NCI-H524 treated with DMSO at 0.1 percent for 48 hours (cell line): Measurements from ENCODE around the gene ACVR1.
"Not testable (repeated sequence)": the region's sequence is repeated elsewhere in the genome, so short reads cannot be mapped to it uniquely, and the experiment has no call there.

Source experiments
- DNase-seq: peaks from one replicate; lab custom pipeline; 2025; lab: John Stamatoyannopoulos, UW

Gene ACVR1

DNA sequence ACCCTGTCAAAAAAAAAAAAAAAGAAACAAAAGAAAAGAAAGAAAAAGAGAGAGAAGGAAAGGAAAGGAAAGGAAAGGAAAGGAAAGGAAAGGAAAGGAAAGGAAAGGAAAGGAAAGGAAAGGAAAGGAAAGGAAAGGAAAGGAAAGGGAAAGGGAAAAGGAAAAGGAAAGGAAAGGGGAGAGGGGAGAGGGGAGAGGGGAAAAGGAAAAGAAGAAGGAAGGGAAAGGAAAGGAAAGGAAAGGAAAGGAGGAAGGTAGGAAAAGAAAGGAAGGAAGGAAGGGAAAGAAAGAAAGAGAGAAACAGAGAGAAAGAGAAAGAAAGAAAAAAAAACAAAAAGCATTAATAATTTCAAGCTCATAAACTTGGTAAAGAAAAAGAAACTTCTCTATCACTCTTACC lies 49.5 kb downstream of the ACVR1 start:
- not testable (repeated sequence) for DNase-seq

DNA sequence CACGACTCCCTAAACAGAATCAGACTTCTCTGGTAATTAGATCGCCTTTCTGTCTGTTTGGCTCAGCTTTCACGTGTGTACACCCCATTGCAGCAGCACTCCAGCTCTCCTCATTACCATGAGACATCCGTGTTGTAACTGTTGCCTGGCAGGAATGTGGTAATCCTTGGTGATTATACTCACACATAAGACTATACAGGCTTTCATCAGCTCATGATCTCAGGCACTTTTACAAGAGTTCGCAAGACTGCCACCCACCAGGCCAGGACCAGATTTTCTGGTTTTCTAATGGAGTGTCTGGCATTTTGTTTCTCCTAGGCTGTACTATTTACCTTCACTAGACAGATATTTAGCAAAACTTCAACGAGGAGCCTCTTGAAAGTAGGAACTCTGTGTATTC lies 50.2 kb downstream of the ACVR1 start:
- peak; percentile 39 for DNase-seq

DNA sequence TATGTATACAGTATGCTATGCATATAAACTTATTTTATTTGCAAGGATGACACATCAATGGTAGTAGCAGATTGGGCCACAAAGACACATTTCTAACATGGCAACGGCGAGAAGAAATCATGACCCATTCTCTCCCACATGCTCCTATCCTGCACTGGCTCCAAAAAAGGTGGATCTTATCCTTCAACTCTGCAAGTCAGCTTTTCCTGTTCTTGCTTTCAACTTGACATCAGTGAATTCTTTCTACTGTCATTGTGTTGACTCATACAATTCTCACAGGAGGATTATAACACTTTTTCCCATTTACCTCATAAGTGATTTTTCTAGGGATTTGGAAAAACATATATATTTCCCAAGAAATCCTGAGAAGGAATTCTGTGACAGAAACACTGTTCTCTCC lies 53.1 kb downstream of the ACVR1 start:
- DNase-seq = no peak

DNA sequence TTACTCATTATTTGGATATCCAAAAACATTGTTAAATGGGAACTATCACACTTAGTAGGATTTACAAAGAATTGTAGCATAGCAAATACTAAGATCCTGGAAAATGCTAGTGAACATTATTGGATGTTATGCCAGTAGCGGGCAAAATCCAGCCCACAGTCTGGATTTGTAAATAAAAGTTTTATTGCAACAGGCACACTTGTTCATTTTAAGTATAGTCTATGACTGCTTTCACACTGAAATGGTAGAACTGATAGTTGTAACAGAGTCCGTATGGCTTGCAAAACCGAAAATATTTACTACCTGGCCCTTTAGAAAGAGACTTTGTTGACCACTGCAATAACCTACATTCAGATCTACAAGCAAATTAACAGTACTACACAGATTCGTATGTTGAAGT lies 53.6 kb downstream of the ACVR1 start:
- DNase-seq = no peak

DNA sequence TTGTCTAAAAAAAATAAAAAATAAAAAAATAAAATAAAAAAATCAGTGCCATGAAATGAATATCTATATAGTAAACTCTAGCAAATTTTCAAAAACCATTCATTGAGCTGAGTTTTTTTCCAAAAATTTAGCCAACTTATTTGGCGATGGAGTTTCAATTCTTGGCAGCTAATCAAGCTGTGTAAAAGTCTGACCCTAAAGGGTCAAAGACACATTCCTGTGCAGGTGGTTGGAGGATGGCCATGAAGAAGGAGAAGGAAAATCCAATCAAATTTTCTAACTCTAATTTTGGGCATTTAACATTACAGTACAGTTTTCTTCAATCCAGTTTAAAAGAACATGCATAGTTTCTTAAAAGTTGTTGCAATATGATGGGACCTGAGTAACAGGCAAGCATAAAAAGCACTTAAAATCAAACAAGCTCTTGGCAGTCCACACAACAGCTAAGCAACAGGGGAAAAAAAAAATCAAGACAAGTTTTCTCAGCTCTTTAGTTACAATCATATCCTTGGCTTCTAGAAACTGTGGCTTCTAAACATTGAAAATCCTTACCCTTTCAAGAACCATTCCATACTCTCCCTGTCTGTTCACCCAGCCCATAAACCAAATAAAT lies 54.5 kb downstream of the ACVR1 start:
- no peak for DNase-seq

DNA sequence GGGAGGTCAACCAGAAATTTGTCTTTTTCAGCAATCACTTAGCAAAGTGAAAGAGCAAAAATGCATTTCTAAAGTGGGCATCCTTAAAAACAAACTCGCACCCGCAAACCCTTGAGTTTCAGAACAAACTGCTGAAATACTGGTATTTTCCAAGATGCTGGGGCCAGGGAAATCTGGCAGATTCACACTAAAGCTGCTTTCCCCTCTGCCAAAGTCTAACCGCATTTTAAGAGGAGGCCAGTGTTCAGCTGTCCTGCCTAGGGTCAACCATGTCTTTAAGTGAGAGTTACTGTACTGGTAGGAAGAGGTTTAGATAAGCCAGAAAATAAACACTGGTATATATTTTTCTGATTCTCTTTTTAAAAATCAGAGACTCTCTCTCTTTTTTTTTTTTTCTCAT lies 55.9 kb downstream of the ACVR1 start:
- DNase-seq = no peak

DNA sequence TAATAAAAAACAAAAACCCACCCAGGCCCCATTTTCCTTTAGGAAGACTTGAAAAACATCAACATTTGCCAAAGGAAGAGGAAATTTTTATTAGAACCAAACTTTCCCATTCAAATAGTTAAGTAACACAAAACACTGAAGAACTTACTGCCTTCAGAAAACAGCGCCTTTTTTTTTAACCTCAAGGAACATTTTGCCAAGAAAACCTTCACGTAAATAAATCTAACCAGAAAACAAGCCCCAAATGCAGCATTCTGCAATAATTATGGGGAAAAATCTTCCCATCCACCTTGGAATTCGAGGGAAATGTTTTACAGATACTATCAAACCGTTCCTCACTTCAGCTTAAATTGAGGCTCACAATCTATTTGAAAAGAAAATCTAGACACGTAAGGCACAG lies 56.4 kb downstream of the ACVR1 start:
- DNase-seq = no peak

DNA sequence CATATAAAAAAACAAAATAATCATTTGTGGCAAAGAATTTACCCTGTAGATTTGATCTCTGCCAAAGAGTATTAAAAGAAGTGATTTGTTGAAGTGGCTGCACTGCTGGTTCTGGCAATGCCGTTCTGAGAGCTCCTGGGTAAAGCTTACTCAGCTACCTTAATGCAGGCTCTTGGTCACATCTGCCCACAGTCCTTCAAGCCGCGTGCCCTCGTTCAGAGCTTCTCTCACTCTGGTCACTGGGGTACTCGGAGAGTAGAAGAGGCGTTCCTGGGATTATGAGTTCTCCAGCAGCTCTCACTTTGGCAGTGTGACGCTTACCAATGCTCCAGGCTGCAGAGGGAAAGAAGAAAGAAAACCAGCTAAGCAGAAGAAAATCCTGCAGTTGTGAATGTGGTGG lies 57.9 kb downstream of the ACVR1 start:
- DNase-seq = no peak

DNA sequence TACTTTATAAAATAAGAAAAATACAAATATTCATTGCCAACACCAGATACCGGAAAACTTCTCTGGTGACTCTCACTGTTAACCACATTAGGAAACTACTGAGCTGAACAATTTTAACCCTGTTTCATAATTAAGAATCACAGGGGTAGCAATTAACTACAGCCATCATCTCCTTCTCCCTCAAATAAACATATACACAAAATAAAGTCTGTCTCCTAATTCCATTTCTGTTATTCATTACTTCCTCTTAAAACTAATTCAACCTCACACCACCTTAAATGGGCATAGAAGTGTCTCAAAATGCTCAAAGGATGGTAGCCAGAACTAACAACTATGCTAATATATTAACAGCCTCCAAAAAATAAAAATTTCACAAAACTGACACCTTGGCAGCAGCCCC lies 60.7 kb downstream of the ACVR1 start:
- no peak for DNase-seq

DNA sequence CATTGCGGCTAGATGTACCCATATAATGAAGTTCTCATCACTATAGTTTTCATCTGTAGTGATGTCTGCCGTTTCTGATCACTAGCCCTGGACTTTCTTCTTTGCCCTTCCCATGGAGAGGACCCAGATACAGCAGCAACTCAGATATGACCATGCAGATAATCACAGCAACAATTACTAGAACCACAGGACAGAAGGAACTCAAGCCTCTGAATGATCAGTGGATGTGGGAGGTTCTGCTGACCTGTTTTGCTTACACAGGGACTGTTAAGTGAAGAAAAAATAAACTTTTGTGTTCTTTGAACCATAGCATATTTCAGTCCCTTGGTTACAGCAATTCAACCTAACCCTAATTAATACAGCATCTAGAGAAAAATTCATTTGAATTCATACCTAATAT lies 62.7 kb downstream of the ACVR1 start:
- DNase-seq = no peak

DNA sequence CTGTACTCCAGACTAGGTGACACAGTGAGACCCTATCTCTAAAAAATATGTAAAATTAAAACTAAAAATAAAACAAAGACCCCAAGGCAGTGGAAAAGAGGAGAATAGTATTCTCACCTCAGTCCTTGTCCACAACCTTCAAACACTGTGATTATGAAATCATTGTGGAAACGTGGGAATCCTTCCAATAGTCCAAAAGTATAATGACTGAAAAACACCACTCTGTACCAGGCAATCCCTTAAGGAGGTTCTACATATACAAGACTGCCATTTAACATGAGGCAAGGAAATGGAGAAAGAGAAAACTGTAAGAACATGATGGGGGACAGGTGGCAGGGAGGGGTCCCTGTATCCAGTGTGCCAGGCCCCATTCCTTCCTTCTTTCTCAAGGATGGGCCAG lies 66.1 kb downstream of the ACVR1 start:
- DNase-seq = no peak

DNA sequence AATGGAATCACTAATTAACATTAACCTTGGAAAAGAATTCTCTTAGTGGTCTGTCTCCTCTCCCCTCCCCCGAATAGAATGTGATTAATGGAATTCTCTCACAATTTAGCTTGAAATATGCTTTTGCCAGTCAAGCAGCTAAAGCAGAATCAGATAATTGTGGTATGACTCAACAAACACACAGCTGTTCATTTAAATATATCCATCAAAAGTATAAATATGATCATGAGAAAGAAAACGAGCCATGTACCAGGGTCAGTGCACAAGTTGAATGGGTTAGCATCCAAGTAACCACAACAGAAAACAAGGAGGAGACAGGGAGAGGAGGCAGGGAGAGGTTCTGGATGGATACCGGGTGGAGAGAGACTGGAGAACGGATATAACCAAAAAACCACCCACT lies 66.9 kb downstream of the ACVR1 start:
- no peak for DNase-seq

DNA sequence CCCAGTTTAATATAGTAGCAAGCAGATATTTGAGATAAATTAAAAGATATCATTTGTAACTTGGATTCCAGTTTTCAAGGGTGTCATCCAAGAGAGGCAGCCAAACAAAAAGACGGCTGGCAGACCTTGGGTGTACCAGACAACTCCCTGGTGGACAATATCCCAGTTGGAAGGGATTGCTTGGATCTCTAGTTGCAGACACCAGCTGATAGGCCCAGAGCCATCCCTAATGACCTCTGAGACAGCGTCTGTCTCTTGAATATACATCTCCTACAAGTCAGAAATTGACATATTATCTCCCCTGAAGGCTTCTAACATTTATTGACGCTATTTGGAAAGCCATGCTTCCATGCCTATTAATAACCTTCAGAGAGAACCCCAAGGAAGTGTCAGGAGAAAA lies 67.7 kb downstream of the ACVR1 start:
- DNase-seq = no peak

DNA sequence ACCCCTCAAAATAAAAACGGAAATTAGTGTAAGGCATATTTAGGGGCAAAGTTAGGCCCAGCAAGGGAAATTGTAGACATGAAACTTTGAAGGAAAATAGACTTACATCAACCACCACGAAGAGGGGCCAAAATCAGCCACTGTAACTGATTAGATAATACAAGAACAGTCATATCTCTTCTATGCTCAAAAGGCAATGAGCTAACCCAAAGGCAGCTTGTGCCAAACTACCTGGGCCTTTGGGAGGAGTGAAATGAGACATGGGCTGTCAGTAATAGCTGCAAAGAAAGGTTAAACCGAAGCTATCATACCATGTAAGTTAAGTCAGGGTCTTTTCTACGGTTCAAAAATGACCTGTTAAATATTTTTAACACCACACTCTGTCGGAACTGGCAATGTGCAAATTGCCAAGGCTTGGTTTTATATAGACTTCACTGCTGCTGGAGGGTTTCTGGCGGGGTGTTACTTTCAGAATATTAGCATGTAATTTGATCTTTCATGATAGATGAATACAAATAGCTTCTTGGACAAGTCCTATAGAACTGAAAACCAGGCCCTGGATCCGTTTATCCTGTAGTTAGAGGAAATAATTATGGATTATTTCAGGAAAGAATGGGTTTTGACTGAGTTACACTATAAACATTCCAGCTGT lies 69.6 kb downstream of the ACVR1 start:
- no peak for DNase-seq

DNA sequence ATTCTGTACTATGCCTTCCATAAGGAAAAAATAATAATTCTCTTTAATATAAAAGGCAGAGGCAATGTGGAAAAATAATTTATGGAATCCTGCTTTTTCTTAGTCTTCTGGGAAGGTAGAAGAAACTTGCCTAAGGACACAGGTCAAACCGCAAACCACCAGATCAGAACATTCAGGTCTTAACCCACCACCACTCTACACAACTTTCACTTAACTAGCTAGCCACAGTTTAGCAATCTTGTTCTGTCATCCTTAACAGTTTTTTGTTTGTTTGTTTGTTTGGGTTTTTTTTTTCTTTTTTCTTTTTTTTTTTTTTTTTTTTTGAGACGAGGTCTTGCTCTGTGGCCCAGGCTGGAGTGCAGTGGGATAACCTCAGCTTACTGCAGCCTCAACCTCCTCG lies 70.6 kb downstream of the ACVR1 start:
- DNase-seq = no peak

DNA sequence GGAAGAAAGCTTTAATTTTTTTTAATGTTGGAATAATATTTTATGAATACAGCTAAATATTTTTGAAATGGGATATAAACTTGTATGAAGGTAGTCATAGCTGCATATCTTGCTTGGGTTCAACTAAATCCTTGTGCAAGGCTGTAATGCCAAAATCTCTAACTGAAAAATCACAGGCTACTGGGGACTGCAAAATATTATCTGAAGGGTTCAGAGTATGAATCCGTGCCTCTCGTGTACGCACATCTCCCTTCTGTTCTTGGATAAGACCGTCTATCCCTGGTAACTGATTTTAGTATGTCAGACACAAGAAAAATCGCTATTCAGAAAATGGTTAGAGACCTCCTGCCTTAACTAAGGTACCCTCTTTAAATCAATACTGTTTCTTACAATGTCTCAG lies 71.8 kb downstream of the ACVR1 start:
- DNase-seq = no peak

DNA sequence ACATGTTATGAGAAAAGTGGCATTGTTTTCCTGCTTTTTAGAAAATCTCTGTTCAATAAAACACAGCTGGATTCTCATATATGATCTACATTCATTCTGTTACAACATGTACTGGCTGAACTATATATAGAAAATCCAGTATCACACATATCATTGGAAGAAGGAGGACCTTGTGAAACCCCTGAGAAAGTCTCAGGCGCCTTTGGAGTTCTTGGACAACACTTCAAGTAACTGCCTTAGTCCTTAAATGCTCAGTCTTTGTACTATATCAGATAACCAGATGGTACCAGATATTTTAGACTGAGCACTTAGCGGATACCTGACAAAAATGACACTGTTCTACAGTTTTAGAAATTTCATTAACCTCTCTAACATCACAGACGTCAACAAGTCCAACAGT lies 72.2 kb downstream of the ACVR1 start:
- no peak for DNase-seq

DNA sequence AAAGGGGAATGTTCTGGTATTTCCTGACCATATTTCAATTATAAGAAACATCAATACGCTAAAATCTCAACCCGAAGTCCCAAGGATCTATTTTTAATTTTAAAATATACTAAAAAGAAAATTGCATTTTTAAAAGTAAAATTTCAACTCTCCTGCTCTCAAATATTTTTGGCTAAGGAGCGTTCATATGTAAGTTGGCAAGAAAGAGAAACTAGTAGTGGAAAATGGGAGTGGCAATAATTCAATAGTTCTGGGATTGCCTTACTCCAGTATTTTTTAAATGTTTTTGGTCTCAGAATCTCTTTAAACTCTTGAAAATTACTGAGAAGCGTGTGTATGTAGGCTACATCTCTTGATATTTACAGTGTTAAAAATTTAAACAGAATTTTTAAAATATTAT lies 72.7 kb downstream of the ACVR1 start:
- DNase-seq = no peak

DNA sequence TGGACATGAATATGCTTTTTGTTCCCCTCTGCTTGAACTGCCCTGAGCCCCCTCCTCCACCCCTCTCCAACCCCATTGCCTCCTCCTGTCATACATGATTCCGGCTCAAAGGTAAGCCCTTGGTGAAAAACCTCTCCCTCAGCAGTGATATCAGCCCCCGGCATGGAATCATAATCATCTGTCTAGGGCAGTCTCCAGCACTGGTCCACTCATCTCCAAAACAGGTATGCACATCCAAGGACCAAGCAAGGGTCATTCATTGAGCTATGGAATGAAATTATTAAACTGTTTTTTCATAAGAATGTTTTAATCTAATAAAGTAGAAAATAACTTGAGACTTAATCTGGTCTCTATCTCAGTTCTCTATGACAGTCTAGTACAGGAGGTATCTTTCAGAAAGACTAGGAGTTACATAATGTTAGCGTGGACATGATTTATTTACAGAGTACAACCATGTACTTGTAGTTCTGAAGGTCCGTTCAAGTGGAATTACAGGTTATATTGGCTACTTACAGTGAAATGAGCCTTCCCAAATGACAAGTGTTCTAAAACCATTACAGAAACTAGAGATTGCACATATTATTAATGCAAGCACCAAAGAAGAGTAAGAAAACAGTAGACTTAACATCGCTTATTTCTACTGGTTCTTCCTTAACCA lies 75.2 kb downstream of the ACVR1 start:
- no peak for DNase-seq

DNA sequence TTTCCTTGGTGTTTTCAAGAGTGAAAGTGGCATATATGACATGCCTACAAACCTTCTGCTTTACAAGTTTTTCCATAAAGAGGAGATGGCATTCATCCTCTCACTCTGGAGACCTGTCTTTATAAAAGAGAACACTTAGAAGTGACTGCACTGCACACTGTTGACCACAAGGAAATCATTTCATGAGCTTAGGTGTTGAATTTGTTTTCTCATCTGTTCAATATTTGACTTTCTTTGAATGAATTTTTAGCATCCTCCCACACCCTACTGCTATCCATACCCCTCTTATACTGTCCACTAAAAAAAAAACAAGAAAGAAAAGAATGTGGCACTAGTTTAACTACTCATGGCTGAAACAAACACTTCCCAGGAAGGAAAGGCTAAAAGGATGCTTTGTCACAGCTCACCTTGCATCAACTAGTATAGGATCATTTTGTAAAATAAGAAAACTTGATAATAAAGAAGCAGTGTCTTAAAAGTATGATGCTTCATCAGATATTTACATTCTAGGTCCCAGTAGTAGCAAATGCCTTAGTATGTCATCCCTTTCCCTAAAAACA lies 83.0 kb downstream of the ACVR1 start:
- DNase-seq = no peak

DNA sequence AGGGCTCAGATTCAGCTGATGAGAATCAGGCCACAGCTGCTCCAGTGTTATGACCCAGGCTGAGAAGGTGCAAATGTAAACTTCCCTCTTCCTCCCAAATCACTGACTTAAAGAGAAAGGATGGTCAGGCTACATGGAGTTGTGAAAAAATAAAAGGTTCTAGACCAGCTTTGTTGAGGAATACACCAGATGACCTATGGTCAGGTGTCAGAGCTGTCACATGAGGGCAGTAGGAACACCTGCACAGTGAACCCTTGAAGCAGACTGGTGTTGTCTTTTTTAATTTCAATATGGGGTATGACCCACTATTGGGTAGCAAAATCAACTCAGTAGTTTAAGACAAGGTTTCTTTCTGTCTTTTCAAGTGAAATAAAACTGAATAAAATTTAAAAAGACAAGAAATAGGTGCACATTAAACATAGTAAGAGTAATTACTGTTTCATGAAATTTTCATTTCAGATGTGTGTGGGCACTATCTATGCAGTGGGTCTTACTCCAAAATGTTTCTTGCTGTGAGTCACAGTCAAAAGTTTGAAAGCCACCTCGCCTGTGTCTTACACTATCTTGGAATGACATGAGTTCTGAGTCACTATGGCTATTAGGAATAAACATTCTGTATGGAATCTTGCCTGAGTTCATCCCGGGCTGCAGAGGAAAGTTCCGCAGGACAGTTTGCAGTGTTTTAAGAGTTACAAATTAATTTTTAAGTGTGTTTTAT lies 83.6 kb downstream of the ACVR1 start:
- no peak for DNase-seq

DNA sequence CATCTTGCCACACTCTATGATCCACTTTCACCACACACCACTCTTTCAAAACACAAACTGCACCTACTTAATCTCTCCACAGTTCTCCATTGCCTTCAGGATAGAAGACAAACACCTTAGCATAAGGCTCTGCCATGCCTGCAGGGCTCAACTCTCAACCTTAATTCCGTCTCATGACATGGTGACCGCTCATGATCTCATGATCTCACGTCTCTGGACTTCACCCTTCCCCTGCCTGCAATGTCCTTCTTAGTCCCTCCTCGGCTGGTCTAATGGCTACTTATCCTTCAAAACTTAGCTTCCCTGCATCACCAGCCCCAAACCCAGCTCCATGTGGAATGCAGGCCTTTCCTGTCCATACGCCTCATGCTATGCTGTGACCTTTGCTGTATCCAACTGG lies 85.3 kb downstream of the ACVR1 start:
- no peak for DNase-seq
